Esophagus (tissue), 2 donors: ENCODE results near the gene PLS1. TPM values are rescaled to one million over a fixed set of nuclear protein-coding genes. Genes with fewer than 3 reads are reported as not detected.

Experiments used
- H3K27ac ChIP-seq, 2 donors: one replicate each; pipeline ENCODE4 v1.5.1; 2013; ENCODE audit warnings: low read depth in 2 of 2, mild to moderate bottlenecking in 2 of 2, inconsistent platforms in 1 of 2, low read length in 1 of 2, moderate library complexity in 1 of 2
- H3K27me3 ChIP-seq, 2 donors: one replicate each; pipeline ENCODE4 v1.6.1; 2013; ENCODE audit warnings: low read length in 2 of 2, control low read depth in 1 of 2, mild to moderate bottlenecking in 1 of 2; ENCODE audit not compliant: insufficient read depth in 2 of 2, control insufficient read depth in 1 of 2
- H3K36me3 ChIP-seq, 2 donors: one replicate each; pipeline ENCODE4 v1.6.1; 2013; ENCODE audit warnings: low read length in 1 of 2; ENCODE audit not compliant: control insufficient read depth in 2 of 2, insufficient read depth in 2 of 2
- H3K4me1 ChIP-seq, 2 donors: one replicate each; pipeline ENCODE4 v1.6.1; 2013; ENCODE audit warnings: low read length in 1 of 2; ENCODE audit not compliant: control insufficient read depth in 2 of 2, insufficient read depth in 2 of 2
- H3K4me3 ChIP-seq, 2 donors: one replicate each; pipeline ENCODE4 v1.5.1; 2013; ENCODE audit warnings: low read length in 2 of 2, mild to moderate bottlenecking in 2 of 2, low read depth in 1 of 2, moderate library complexity in 1 of 2
- H3K9me3 ChIP-seq, 2 donors: one replicate each; pipeline ENCODE4 v1.6.1; 2013; ENCODE audit warnings: mild to moderate bottlenecking in 2 of 2, low read depth in 1 of 2, low read length in 1 of 2, moderate library complexity in 1 of 2; ENCODE audit not compliant: control insufficient read depth in 2 of 2, insufficient read depth in 1 of 2
- WGBS, 2 donors: extraction: QIAGEN DNeasy Blood & Tissue Kit; methylation state at CpG; one replicate each; pipeline ENCODE4 v1.1.7; 2013; 5-methylcytosine and 5-hydroxymethylcytosine counted together
- polyA plus RNA-seq, 2 donors: library from polyadenylated mRNA; stranded (reverse); fragments of 200-250 nt; gene quantifications; one replicate each; pipeline ENCODE4 v1.2.3, GENCODE V29; 2013
- donor health status: healthy with polysubstance abuse.
- donor health status: Bipolar disorder and iron deficiency.

PLS1 gene
- polyA plus RNA-seq, 2 donors, result 5.9 to 8.0 TPM

DNA sequence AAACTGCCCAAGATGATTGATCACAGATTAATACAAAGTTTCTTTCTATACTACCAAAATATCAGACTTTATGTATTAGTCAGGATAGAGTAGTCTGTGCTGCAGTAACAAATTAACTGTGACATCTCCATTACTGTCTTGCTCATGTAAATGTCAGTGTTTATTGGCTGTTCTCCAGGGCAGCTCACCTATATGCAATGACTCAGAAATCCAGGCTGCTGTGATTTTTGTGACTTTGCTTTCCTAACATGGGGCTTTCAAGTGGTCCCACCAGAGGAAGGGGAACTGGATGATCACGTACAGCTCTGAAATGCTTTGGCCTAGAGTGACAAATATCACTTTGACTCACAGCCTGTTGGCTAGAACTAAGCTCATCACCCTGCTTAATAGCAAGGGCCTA, 12.9 kb downstream of the PLS1 start:
- H3K27ac ChIP-seq, result no peak overlapping the region
- H3K4me3 ChIP-seq, result no peak overlapping the region
- no peaks in the 10 kb centered on the region for H3K4me1 ChIP-seq
- 76 to 97% methylated on average over 1 of the region's 1 CpG for WGBS, 2 donors
- no peaks in the 10 kb centered on the region for H3K27me3 ChIP-seq
- no peaks in the 10 kb centered on the region for H3K36me3 ChIP-seq
- no peaks in the 10 kb centered on the region for H3K9me3 ChIP-seq

DNA sequence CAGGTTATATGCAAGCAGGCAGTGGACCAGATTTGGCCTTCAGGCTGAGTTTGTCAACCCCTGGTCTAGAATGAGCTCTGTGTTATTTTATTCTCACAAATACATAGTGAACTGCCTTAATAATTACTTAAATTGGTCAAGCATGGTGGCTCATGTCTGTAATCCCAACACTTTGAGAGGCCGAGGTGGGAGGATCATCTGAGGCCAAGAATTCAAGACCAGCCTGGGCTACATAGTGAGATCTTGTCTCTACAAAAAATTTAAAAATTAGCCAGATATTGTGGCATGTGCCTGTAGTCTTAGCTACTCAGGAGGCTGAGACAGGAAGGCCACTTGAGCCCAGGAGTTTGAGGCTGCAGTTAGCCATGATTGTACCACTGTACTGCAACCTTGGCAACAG, 15.0 kb downstream of the PLS1 start:
- Histone ChIP-seq H3K9me3 (no peaks in the 10 kb centered on the region), H3K27ac (no peak overlapping the region), H3K36me3 (no peaks in the 10 kb centered on the region), H3K4me3 (no peak overlapping the region), H3K4me1 (no peaks in the 10 kb centered on the region), H3K27me3 (no peaks in the 10 kb centered on the region)
- WGBS, 2 donors, result 92 to 99% methylated on average over 1 of the region's 1 CpG

DNA sequence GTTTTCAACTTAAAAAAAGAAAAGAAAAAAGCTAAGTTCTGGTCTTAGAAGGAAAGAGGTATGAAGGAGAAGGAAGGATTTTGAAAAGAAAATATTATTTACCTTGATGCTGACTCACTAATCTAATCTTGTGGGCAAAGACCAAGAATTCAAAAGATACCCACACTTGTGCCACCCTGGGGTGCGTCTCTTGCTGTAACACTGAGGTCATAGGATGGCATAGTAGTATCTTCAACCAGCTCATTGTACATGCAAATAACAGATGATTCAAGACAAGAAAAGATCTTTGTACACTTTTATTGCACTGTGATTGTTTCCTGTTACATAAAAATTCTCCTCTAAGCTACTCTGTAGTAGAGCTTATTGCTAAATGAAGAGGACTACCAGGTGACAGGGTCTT, 17.3 kb downstream of the PLS1 start:
- H3K4me3 ChIP-seq, result no peak overlapping the region
- H3K9me3 ChIP-seq, result no peaks in the 10 kb centered on the region
- H3K27me3 ChIP-seq, result no peaks in the 10 kb centered on the region
- H3K4me1 ChIP-seq, result no peaks in the 10 kb centered on the region
- H3K36me3 ChIP-seq, result no peaks in the 10 kb centered on the region
- 68 to 73% methylated on average over 1 of the region's 1 CpG for whole genome bisulfite sequencing, 2 donors
- no peak overlapping the region for H3K27ac ChIP-seq

DNA sequence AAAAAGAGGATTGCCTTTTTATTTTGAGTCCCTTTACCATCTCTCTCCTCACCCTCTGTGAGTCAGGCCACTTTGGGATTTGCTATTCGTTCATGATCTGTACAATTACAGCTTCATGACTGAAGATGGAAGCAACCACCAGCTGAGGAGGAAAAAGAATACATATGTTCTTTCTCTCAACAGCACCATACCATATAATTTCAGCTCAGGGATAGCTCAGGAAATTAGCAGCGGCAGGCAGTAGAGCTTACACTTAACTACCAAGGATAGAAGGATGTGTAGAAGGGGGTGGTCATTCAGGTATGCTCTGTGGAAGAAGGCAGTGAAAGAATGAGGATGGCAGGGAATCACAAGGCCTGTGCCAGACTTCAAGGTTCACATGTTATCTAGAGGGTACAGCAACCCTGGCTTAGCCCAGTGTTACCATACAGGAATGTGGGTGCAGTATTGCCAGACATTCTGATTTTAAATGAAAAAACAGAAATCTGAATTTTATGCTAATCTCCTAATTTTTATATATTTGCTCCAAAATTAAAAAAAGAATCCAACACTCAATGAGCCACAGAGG, 17.9 kb downstream of the PLS1 start:
- Histone ChIP-seq H3K27me3 (no peaks in the 10 kb centered on the region), H3K9me3 (no peaks in the 10 kb centered on the region), H3K4me3 (no peak overlapping the region), H3K27ac (no peak overlapping the region), H3K4me1 (no peaks in the 10 kb centered on the region), H3K36me3 (no peaks in the 10 kb centered on the region)
- 83 to 91% methylated on average over 2 of the region's 2 CpGs for WGBS, 2 donors

DNA sequence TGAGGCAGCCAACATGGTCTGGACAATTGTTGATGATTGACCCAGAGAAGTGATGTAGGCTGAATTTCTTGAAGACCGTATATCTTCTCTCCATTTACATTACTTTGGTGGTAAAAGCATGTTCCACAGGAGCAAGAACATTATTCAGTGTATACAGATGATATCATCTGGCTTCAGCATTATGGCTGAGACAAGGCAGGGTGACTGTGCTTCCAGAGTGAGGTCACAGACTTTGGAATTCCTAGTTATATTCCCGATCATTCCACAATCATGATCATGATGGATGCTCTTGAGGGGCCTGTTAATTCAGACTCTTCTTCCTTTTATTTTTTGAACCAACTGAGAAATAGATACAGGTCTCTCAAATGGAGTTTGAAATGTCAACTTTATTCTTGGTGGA, 19.0 kb downstream of the PLS1 start:
- no peaks in the 10 kb centered on the region for H3K9me3 ChIP-seq
- 87 to 90% methylated on average over 2 of the region's 2 CpGs for WGBS, 2 donors
- no peaks in the 10 kb centered on the region for H3K27me3 ChIP-seq
- no peak overlapping the region for H3K4me3 ChIP-seq
- no peaks in the 10 kb centered on the region for H3K4me1 ChIP-seq
- no peak overlapping the region for H3K27ac ChIP-seq
- no peaks in the 10 kb centered on the region for H3K36me3 ChIP-seq

DNA sequence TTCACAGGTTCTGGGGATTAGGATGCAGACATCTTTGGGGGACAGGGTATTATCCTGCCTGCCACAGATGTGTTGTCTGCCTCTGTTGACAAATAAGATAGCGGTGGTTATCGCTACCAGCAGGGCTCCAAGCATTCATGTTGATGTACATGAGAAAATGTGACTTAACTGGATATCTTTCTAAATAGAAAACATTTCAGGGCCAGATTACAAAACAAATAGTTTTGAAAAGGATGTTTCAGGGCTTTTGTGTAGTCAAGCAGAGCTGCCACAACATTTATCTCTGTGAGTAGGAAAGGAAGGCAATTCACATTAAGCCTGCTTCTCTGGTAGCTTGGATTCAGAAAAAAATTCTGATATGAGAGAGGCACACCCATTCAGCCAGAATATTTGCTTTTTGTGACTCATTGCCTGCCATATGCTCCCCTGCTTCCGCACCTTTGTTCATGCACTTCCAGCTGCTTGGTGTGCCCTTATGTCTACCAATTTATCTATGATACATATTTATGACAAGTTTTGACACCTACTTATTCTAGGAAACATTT, 22.8 kb downstream of the PLS1 start:
- no peak overlapping the region for H3K27ac ChIP-seq
- WGBS, 2 donors, result 72 to 81% methylated on average over 3 of the region's 3 CpGs
- H3K36me3 ChIP-seq, result no peaks in the 10 kb centered on the region
- H3K27me3 ChIP-seq, result no peaks in the 10 kb centered on the region
- no peaks in the 10 kb centered on the region for H3K9me3 ChIP-seq
- no peak overlapping the region for H3K4me3 ChIP-seq
- no peaks in the 10 kb centered on the region for H3K4me1 ChIP-seq

DNA sequence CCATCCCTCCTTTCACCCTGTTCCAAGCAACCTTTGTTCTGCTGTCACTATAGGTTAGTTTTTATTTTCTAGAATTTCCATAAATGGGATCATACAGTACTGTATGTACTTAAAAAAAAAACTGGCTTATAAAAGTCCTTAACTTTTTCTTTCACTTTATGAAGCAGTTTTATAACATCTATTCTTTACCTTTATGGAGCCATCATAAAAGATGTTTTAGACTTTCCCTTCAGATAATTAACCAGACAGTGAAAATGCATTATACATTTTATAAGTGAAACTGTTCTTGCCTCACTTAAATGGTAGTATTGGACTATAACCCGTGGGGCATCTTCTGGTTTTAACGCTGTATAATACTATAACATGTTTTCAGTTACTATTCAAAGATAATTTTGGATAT, 26.2 kb downstream of the PLS1 start:
- Histone ChIP-seq H3K4me1 (no peaks in the 10 kb centered on the region), H3K27ac (no peak overlapping the region), H3K4me3 (no peak overlapping the region), H3K36me3 (no peaks in the 10 kb centered on the region), H3K27me3 (no peaks in the 10 kb centered on the region), H3K9me3 (no peaks in the 10 kb centered on the region)
- 79 to 90% methylated on average over 2 of the region's 2 CpGs for WGBS, 2 donors

DNA sequence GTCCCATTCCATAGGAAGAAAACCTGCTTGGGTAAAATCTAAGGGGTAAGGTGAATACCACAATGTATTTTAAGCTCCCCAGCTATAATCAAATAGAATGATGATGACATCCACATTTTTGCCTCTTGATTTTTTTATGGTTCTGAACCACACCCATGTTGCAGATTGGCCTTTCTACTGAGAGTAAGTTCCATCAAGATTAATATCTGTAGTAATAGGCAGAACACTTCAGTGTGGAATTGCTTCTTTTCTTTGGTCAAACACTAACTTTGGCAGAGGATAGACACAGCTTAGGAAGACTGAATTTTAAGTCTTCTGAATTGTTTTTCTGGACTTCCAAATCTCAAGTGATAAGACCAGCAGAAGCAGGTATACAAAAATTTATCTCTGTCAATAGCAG, 27.0 kb downstream of the PLS1 start:
- Histone ChIP-seq H3K27me3 (no peaks in the 10 kb centered on the region), H3K27ac (no peak overlapping the region), H3K9me3 (no peaks in the 10 kb centered on the region), H3K4me1 (no peaks in the 10 kb centered on the region), H3K36me3 (no peaks in the 10 kb centered on the region), H3K4me3 (no peak overlapping the region)

DNA sequence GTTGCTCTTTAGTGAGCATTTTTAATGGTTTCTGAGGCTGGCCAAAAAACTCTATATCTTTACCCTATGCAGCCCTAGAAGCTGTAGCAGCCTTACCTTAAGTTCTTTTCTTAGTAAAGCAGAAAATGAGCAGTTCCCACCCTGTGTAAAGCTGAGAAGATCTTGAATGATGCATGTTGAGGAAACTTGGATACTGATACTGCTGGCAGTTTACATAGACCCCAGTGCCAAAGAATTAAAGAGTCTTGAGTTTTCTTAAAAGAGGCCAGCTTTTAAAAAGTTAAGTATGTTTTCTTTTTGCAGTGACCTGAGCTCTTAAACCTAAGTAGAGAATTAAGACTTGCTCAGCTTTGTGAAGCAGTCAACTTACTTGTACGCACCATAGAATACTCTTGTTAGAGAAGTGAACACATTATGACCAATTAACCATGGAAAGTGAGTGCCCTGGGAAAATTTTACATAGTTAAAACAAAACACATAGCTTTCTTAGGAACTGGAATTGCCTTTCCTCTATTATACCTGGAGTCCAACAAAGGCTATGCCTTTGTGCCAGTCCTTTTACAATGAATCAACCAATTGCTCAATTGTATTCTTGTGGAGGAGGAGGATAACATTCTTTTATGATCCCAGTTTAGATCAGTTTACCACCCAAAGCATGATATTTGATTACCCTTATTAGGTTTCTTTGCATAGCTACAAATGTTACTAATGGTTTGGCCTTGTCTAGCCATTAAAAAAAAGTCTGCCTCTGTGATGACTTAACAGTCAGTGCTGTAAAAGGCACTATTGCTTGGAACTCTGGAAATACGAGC, 28.4 kb downstream of the PLS1 start:
- WGBS, 2 donors, result 88 to 93% methylated on average over 2 of the region's 2 CpGs
- Histone ChIP-seq H3K36me3 (no peaks in the 10 kb centered on the region), H3K27ac (no peak overlapping the region)

DNA sequence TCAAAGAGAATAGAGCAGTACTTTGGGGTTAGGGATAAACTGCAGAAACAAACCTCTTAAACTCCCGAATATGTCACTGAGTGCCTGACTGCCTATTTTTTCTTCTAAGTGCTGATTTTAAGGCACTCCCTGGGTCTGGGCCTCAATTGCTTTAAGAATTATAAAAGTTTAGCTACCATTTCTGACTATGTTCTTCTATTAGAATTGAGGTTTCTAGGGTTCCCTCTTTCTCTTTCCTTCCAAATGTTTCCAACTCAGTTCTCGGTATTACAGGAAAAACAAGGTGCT, 28.9 kb downstream of the PLS1 start:
- no peaks in the 10 kb centered on the region for H3K36me3 ChIP-seq
- H3K27ac ChIP-seq, result no peak overlapping the region
- no peaks in the 10 kb centered on the region for H3K27me3 ChIP-seq
- 92 to 99% methylated on average over 2 of the region's 2 CpGs for WGBS, 2 donors
- H3K4me1 ChIP-seq, result no peaks in the 10 kb centered on the region
- H3K4me3 ChIP-seq, result no peak overlapping the region
- H3K9me3 ChIP-seq, result no peaks in the 10 kb centered on the region

More for the DNA sequence above, 28.4 kb downstream of the PLS1 start:
- Histone ChIP-seq H3K9me3 (no peaks in the 10 kb centered on the region), H3K4me3 (no peak overlapping the region), H3K4me1 (no peaks in the 10 kb centered on the region), H3K27me3 (no peaks in the 10 kb centered on the region)
